ENCODE data around the gene STARD13.
"Not testable (repeated sequence)": the region's sequence is repeated elsewhere in the genome, so short reads cannot be mapped to it uniquely, and the experiment has no call there.

The STARD13 gene

GRCh38 chr13:33176526-33176925 is 109.0 kb downstream of the STARD13 start:
- no peak for DNase-seq

GRCh38 chr13:33175991-33176390 is 109.6 kb downstream of the STARD13 start:
- no peak for DNase-seq

- DNase-seq = peak; percentile 87
These were observed 110.6 kb downstream of the STARD13 start for GRCh38 chr13:33174931-33175330.

GRCh38 chr13:33174491-33174890 is 111.1 kb downstream of the STARD13 start:
- DNase-seq = no peak

GRCh38 chr13:33172911-33173310 is 112.6 kb downstream of the STARD13 start:
- DNase-seq = no peak

- DNase-seq = no peak
These were observed 113.2 kb downstream of the STARD13 start for GRCh38 chr13:33172400-33172799.

- peak; percentile 91 for DNase-seq
These were observed 116.1 kb downstream of the STARD13 start for GRCh38 chr13:33169273-33169980.

- DNase-seq = peak; percentile 25
These were observed 117.1 kb downstream of the STARD13 start for GRCh38 chr13:33168321-33168960.

- DNase-seq = no peak
These were observed 118.1 kb downstream of the STARD13 start for GRCh38 chr13:33167491-33167890.

- DNase-seq = no peak
These were observed 119.8 kb downstream of the STARD13 start for GRCh38 chr13:33165787-33166186.

GRCh38 chr13:33164331-33164730 is 121.2 kb downstream of the STARD13 start:
- DNase-seq = no peak

GRCh38 chr13:33162725-33163124 is 122.8 kb downstream of the STARD13 start:
- DNase-seq = not testable (repeated sequence)

GRCh38 chr13:33158816-33159215 is 126.7 kb downstream of the STARD13 start:
- no peak for DNase-seq

- no peak for DNase-seq
These were observed 127.3 kb downstream of the STARD13 start for GRCh38 chr13:33158271-33158670.

GRCh38 chr13:33154911-33155310 is 130.6 kb downstream of the STARD13 start:
- DNase-seq = no peak

GRCh38 chr13:33153421-33154404 is 131.8 kb downstream of the STARD13 start:
- peak; percentile 23 for DNase-seq

- DNase-seq = no peak
These were observed 133.2 kb downstream of the STARD13 start for GRCh38 chr13:33152389-33152788.

GRCh38 chr13:33150662-33151061 is 134.9 kb downstream of the STARD13 start:
- DNase-seq = no peak

- DNase-seq = peak; percentile 31
These were observed 135.4 kb downstream of the STARD13 start for GRCh38 chr13:33150126-33150525.

GRCh38 chr13:33147832-33148231 is 137.7 kb downstream of the STARD13 start:
- no peak for DNase-seq

- DNase-seq = no peak
These were observed 138.5 kb downstream of the STARD13 start for GRCh38 chr13:33146843-33147611.

GRCh38 chr13:33145667-33146066 is 139.9 kb downstream of the STARD13 start:
- DNase-seq = no peak

- DNase-seq = no peak
These were observed 141.2 kb downstream of the STARD13 start for GRCh38 chr13:33144358-33144784.
